Thoracic aorta (tissue), 2 donors: Measurements from ENCODE around the gene ABI2. TPM values are rescaled to one million over a fixed set of nuclear protein-coding genes. Genes with fewer than 3 reads are reported as not detected.

Experiments
- ATAC-seq: fragments of 150-250 bp; one replicate; pipeline ENCODE4 v1.8.0; 2017; ENCODE audit warnings: low read depth; ENCODE audit not compliant: insufficient number of reproducible peaks, low FRiP score
- DNase-seq: peaks from one replicate; pipeline ENCODE4 v3.0.0-alpha.2; 2020; ENCODE audit warnings: low spot score
- H3K27ac ChIP-seq, 2 donors: fragments of 200-600 bp; sonication (generic); 1 replicate in 1 of 2; 2 replicates in 1 of 2; pipeline ENCODE4 v1.5.1; 2016; ENCODE audit warnings: mild to moderate bottlenecking in 2 of 2, moderate library complexity in 2 of 2
- H3K27me3 ChIP-seq: fragments of 200-600 bp; sonication (generic); replicated peaks from 2 replicates; pipeline ENCODE4 v1.6.0; 2016; ENCODE audit warnings: mild to moderate bottlenecking; ENCODE audit not compliant: insufficient read depth
- H3K36me3 ChIP-seq: fragments of 200-600 bp; sonication (generic); one replicate; pipeline ENCODE4 v1.5.1; 2016
- H3K4me1 ChIP-seq, 2 donors: fragments of 200-600 bp; sonication (generic); 1 replicate in 1 of 2; 2 replicates in 1 of 2; pipeline versions ENCODE4 v1.5.1 to v1.6.0; 2016; ENCODE audit warnings: low read depth in 2 of 2, mild to moderate bottlenecking in 1 of 2; ENCODE audit not compliant: control insufficient read depth in 1 of 2
- H3K4me3 ChIP-seq: fragments of 200-600 bp; sonication (generic); 2 replicates; pipeline ENCODE4 v1.5.1; 2016; ENCODE audit warnings: mild to moderate bottlenecking
- H3K9me3 ChIP-seq: fragments of 200-600 bp; sonication (generic); 2 replicates; pipeline ENCODE4 v1.5.1; 2016
- total RNA-seq, 2 donors: library from RNA; depleted of rRNA; stranded (reverse); fragments of >200 nt; gene quantifications; one replicate each; pipeline versions ENCODE4 v1.1.0 to v1.2.3, GENCODE V29; 2016
- TF ChIP-seq, protein P1 (sequence below): fragments of 200-600 bp; sonication (generic); IDR thresholded peaks from one replicate; pipeline ENCODE4 v1.5.1; 2019; ENCODE audit warnings: antibody characterized with exemption

ABI2 gene
- total RNA-seq, 2 donors from 2014 or later: 31.3 to 37.9 TPM

DNA sequence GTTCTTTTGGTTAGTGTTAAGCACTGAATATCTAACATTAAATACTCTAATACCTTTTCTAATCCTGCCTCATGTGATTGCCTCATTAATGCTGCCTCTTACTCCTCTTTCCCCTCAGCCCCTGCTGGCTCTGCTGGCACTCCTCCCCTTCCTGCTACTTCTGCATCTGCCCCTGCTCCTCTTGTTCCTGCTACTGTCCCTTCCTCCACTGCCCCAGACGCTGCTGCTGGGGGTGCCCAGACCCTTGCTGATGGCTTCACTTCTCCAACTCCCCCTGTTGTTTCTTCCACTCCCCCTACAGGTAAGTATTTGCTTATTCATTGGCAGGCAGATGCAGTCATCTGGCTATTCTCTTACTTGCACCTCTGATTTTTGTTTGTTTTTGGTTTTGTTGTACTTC, 68.5 kb downstream of the ABI2 start:
- Histone ChIP-seq H3K36me3 (peaks cover 5% of the 10 kb centered on the region), H3K9me3 (no peaks in the 10 kb centered on the region), H3K27ac (no peak overlapping the region), H3K4me1 (peaks cover 3 to 4% of the 10 kb centered on the region in 2 donors), H3K4me3 (no peak overlapping the region), H3K27me3 (no peaks in the 10 kb centered on the region)
- ATAC-seq (no peak), DNase-seq (no peak)
- TF ChIP-seq, protein P1, sequence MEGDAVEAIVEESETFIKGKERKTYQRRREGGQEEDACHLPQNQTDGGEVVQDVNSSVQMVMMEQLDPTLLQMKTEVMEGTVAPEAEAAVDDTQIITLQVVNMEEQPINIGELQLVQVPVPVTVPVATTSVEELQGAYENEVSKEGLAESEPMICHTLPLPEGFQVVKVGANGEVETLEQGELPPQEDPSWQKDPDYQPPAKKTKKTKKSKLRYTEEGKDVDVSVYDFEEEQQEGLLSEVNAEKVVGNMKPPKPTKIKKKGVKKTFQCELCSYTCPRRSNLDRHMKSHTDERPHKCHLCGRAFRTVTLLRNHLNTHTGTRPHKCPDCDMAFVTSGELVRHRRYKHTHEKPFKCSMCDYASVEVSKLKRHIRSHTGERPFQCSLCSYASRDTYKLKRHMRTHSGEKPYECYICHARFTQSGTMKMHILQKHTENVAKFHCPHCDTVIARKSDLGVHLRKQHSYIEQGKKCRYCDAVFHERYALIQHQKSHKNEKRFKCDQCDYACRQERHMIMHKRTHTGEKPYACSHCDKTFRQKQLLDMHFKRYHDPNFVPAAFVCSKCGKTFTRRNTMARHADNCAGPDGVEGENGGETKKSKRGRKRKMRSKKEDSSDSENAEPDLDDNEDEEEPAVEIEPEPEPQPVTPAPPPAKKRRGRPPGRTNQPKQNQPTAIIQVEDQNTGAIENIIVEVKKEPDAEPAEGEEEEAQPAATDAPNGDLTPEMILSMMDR: no peak

DNA sequence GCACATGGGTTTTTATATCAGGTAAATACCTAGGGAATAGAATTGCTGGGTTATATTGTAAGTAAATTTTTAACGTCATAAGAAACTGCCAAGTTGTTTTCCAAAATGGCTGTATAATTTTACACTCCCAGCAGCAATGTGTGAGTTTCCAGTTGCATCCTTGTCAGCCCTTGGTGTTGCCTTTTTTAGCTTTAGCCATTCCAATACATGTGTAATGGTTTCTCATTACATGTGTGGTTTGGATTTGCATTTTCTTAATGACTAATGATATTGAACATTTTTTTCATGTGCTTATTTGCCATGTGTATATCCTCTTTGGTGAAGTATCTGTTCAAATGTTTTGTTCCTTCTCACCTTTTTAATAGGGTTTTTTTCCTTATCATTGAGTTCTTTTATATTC, 70.8 kb downstream of the ABI2 start:
- peaks cover 4 to 8% of the 10 kb centered on the region in 2 donors for H3K4me1 ChIP-seq
- no peak for DNase-seq
- ATAC-seq: no peak
- TF ChIP-seq, protein P1: no peak
- no peaks in the 10 kb centered on the region for H3K9me3 ChIP-seq
- peaks cover 5% of the 10 kb centered on the region for H3K36me3 ChIP-seq
- H3K27ac ChIP-seq: no peak overlapping the region
- no peaks in the 10 kb centered on the region for H3K27me3 ChIP-seq
- H3K4me3 ChIP-seq: no peak overlapping the region

DNA sequence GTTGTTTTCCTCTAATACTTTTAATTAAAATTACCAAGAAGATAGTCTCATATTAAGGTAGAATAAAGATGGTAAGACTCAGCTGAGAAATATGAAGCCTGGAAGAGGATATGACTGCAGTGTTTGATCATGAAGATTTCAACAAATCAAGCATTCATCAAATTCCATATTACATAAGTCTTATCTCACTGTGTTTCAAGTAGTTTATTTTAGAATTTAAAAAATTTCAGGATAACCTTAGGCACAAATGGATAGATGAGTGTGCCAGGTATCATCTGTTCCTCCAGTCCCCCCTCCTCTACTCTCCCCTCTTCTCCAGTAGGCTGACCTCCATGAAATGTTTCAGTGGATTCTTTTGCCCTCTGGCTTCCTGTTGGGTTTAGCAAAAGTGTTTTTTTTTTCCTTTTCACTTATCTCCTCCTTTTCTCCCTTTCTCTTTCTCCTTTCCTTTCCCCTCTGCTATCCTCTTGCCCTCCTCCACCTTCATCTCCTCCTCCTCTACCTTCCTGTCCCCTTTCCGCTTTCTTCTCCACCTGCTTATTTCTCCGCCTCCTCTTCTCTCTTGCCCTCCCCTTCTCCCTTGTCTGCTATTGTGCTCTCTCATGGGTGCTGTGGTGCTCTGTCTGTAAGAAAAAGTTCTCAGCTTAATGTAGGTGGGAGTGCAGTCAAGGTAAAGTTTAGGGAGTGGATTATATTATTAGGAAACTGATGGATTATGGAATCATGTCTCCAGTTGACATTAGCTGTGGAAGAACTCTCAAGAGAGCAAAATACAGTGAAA, 72.8 kb downstream of the ABI2 start:
- Histone ChIP-seq H3K4me1 (peaks cover 5 to 8% of the 10 kb centered on the region in 2 donors), H3K9me3 (no peaks in the 10 kb centered on the region), H3K27ac (no peak overlapping the region), H3K4me3 (no peak overlapping the region), H3K27me3 (no peaks in the 10 kb centered on the region), H3K36me3 (no peaks in the 10 kb centered on the region)
- ATAC-seq: no peak
- no peak for DNase-seq
- TF ChIP-seq, protein P1: no peak

DNA sequence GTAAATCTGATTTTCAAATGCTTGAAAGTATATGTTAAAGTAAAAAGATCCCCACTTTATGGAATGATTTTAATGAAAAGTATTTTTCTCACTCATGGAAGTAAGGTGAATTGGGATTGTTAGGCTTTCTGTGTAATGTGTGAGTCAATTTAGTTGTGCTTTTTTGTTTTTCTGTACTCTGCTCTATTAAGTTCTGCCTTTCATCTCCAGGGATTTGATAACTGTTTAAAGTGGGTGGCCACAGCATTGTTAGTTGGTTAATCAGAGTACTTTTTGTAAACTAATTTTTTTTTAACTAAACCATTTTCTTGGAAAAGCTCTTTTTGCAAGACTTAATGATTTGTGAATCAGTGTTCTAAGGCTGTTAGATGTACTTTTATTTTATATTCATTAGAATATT, 76.8 kb downstream of the ABI2 start:
- TF ChIP-seq, protein P1: no peak
- peaks cover 7% of the 10 kb centered on the region for H3K36me3 ChIP-seq
- no peak for ATAC-seq

DNA sequence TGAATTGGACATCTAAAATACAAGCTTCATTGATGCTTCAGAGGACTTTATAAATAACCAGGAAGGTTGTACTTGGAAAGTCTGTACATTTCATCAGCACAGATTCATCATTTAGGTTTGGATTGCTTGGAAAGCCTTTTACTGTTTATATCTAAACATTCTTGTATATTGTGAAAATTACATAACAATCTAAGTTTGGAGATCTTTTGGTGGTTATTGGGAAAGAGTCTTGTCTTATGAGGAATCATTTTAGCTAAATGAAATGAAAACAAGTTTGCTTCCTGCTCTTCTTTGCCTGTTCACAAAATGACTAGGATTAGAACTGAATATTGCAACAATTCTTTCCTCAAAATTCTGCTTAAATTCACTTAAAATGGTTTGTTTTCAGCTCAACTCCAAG, 79.3 kb downstream of the ABI2 start:
- H3K36me3 ChIP-seq: peaks cover 11% of the 10 kb centered on the region

More for the DNA sequence above, 76.8 kb downstream of the ABI2 start:
- DNase-seq: no peak
- H3K9me3 ChIP-seq: no peaks in the 10 kb centered on the region
- no peaks in the 10 kb centered on the region for H3K27me3 ChIP-seq
- H3K27ac ChIP-seq: no peak overlapping the region
- H3K4me3 ChIP-seq: no peak overlapping the region
- peaks cover 5% of the 10 kb centered on the region in 2 donors for H3K4me1 ChIP-seq

More for the DNA sequence above, 79.3 kb downstream of the ABI2 start:
- H3K27me3 ChIP-seq: no peaks in the 10 kb centered on the region
- TF ChIP-seq, protein P1: no peak
- no peaks in the 10 kb centered on the region for H3K9me3 ChIP-seq
- ATAC-seq (no peak), DNase-seq (no peak)
- no peak overlapping the region for H3K27ac ChIP-seq
- H3K4me1 ChIP-seq: peaks cover 9 to 12% of the 10 kb centered on the region in 2 donors
- H3K4me3 ChIP-seq: no peak overlapping the region
